Coronary artery (tissue), 2 donors: ENCODE results near the gene RETREG1.

Experiments used
- DNase-seq: peaks from one replicate; pipeline ENCODE4 v3.0.0-alpha.2; 2017; ENCODE audit warnings: low spot score
- H3K27ac ChIP-seq, 2 donors: fragments of 200-600 bp; sonication (generic); one replicate each; pipeline ENCODE4 v1.5.1; 2016 to 2019
- H3K4me3 ChIP-seq: fragments of 200-600 bp; sonication (generic); 2 replicates; pipeline ENCODE4 v1.5.1; 2016; ENCODE audit warnings: mild to moderate bottlenecking, moderate library complexity
- TF ChIP-seq, protein P1 (sequence below): fragments of 200-600 bp; sonication (generic); IDR thresholded peaks from one replicate; pipeline ENCODE4 v1.5.1; 2019; ENCODE audit warnings: antibody characterized with exemption

RETREG1 gene

GRCh38 chr5:16554110-16554509 lies 62.7 kb downstream of the RETREG1 start:
- no peak overlapping the region for H3K27ac ChIP-seq
- DNase-seq, result no peak
- TF ChIP-seq, protein P1, sequence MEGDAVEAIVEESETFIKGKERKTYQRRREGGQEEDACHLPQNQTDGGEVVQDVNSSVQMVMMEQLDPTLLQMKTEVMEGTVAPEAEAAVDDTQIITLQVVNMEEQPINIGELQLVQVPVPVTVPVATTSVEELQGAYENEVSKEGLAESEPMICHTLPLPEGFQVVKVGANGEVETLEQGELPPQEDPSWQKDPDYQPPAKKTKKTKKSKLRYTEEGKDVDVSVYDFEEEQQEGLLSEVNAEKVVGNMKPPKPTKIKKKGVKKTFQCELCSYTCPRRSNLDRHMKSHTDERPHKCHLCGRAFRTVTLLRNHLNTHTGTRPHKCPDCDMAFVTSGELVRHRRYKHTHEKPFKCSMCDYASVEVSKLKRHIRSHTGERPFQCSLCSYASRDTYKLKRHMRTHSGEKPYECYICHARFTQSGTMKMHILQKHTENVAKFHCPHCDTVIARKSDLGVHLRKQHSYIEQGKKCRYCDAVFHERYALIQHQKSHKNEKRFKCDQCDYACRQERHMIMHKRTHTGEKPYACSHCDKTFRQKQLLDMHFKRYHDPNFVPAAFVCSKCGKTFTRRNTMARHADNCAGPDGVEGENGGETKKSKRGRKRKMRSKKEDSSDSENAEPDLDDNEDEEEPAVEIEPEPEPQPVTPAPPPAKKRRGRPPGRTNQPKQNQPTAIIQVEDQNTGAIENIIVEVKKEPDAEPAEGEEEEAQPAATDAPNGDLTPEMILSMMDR, result no peak

GRCh38 chr5:16552666-16553343 lies 64.0 kb downstream of the RETREG1 start:
- no peak overlapping the region for H3K4me3 ChIP-seq
- DNase-seq, result no peak
- TF ChIP-seq, protein P1, result peak; percentile 64
- no peak overlapping the region for H3K27ac ChIP-seq

More at GRCh38 chr5:16554110-16554509, 62.7 kb downstream of the RETREG1 start:
- H3K4me3 ChIP-seq, result no peak overlapping the region

DNA sequence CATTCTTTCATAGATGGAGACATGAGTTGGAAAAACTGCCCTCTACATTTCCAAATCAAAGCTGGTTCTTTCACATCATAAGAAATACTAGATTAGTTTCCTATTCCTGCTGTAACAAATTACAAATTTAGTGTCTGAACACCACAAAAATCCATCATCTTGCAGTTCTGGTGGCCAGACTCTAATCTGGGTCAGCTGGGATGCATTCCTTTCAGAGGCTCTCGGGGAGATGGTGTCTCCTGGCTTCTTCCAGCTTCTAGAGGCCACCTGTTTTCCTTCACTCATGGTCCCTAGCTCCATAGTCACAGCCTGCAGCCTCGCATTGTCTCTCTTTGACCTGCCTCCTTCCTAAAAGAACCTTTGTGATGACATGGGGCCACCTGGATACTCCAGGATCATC lies 65.2 kb downstream of the RETREG1 start:
- TF ChIP-seq, protein P1, result no peak
- H3K27ac ChIP-seq, result no peak overlapping the region
- DNase-seq, result no peak
- H3K4me3 ChIP-seq, result no peak overlapping the region

DNA sequence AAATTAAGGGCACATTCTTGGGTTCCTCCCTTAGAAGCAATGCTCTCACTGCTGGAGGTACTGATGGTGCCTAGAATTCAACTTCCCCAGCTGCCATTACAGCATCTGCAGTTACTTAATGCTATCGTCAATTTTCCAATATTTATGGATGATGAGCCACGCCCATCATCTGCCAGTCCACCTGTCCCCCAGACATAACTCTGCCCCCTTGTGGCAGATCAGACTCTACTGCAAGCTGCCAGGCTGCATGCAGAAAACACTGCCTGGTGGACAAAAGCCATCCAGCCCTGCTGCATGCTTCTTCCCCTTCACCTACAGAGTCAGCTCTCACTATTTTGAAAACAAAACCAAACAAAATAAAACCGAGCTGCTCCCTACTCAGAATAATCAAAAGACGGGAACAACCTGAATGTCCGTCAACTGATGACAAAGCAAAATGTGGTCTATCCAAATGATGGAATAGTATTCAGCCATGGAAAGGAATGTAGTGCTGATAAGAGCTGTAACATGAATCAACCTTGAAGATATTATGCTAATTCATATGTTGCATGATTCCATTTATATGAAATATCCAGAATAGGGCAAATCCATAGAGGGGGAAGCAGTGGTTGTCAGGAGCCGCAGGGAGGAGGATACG lies 66.4 kb downstream of the RETREG1 start:
- Histone ChIP-seq H3K4me3 (no peak overlapping the region), H3K27ac (no peak overlapping the region)
- TF ChIP-seq, protein P1, result no peak
- no peak for DNase-seq

GRCh38 chr5:16549491-16550206 lies 67.1 kb downstream of the RETREG1 start:
- TF ChIP-seq, protein P1, result no peak
- DNase-seq, result no peak
- H3K27ac ChIP-seq, result no peak overlapping the region
- no peak overlapping the region for H3K4me3 ChIP-seq

- DNase-seq, result no peak
- Histone ChIP-seq H3K27ac (no peak overlapping the region), H3K4me3 (no peak overlapping the region)
- TF ChIP-seq, protein P1, result no peak
Measured at GRCh38 chr5:16548812-16549211, 68.0 kb downstream of the RETREG1 start.
